Activated CD8-positive, alpha-beta memory T cell treated with anti-CD3 and anti-CD28 coated beads for 1 hour (primary cell): ENCODE data around the gene CHGA.

Experiments
- DNase-seq, 2 donors: peaks; one replicate each; pipeline ENCODE4 v3.0.0-alpha.2; 2020; ENCODE audit warnings: low read depth in 1 of 2; ENCODE audit errors: extremely low read depth in 1 of 2

The CHGA gene

DNA sequence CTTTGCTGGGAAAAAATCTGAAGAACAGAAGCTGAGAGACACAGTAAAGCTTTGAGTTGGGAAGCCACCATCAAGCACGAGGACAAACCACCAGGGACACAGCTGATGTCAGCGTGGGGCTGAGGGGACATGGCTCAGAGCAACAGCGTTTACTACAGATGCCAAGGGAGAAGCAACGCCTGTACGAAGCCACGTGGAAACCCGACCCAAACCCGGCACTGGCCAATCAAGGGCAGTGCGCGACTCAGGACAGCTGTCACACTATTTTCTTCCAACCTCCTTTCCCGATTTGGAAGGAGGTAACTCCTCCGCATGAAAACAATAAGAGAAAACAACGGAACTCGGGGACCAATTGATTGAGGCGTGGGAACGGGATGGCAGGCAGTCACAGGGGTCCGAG lies 20.2 kb upstream of the CHGA start:
- DNase-seq, result no peak

DNA sequence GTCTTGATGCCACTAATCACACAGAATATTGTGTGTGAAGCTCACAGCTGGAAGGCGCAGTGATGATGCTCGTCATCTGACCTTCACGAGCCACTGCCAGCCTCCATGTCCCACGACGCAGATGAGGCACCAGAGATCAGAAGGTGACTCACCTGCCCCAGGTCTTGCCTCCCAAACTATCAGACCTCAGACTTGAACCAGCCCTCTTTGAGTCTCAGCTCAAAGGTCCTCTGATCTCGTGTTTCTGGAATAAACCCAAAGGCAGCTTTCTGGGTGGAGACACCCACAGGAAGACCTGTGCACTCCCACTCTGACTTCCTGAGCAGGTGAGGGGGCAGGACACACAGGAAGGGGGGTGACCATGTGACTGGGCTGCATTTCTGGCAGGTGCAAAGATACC lies 19.6 kb upstream of the CHGA start:
- no peak for DNase-seq

- DNase-seq, result no peak
Measured at GRCh38 chr14:92905667-92906066, 17.3 kb upstream of the CHGA start.

DNA sequence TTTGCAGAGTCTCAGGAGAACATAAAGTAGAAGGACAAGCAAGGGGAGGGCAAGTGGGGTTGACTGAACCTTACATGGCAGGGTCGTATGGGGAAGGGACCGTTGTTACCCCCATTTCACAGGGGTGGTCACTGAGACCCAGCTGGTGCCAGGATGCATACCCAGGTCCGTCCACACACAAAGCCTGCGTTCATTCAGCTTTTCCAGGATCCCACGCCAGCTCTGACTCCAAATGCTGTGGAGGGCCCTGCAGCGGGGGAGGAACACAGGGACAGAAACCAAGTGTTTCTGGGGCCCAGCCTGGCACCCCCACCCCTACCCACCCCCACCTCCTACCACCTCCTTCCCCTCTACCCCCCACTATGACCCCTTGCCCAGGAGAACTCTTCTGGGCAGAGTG lies 16.5 kb upstream of the CHGA start:
- DNase-seq, result no peak

- DNase-seq, result no peak
Measured at GRCh38 chr14:92906823-92907222, 16.1 kb upstream of the CHGA start.

DNA sequence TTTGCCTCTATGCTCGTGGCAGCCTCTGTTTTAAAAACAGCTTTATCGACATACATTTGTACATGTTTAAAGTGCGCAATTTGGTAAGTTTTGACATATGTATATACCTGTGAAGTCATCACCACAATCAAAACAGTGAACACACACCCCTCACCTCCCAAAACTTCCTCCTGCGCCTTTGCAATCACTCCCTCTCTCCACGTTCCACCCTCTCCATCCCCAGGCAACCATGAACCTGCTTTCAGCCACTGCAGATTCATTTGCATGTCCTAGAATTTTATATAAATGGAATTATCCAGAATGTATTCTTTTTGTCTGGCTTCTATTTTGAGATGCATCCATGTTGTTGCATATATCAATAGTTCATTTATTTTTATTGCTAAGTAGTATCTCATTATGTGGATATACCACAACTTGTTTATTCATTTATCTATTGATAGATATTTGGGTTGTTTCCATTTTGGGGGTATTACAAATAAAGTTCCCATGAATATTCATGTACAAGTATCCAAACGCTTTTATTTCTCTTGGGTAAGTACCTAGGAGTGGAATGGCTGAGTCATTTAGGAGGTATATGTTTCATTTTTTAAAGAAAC lies 15.5 kb upstream of the CHGA start:
- DNase-seq, result no peak

- DNase-seq, result no peak
Measured at GRCh38 chr14:92914087-92914656, 8.8 kb upstream of the CHGA start.

- no peak for DNase-seq
Measured at GRCh38 chr14:92916201-92916600, 6.7 kb upstream of the CHGA start.

- DNase-seq, result no peak
Measured at GRCh38 chr14:92917041-92917940, 5.7 kb upstream of the CHGA start.

DNA sequence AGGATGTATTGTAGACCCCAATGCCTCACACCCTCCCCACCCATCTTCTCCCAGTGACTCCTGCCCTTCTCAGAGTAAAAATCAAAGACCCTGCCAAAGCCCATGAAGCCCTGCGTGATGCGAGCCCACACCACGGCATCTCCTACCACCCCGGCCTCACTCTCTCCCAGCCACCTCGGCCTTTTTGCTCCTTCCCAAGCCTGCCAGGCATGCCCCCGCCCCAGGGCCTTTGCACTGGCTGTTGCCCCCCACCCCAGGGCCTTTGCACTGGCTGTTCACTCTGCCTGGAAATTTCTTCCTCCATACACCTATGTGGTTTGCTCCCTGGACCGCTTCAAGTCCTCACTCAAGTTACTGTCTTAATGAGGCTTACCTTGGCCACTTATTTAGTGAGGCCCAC lies 5.0 kb upstream of the CHGA start:
- DNase-seq, result no peak

GRCh38 chr14:92920001-92920400 lies 2.9 kb upstream of the CHGA start:
- DNase-seq, result no peak

- DNase-seq, result no peak
Measured at GRCh38 chr14:92922155-92922735, 705 bp upstream of the CHGA start.

GRCh38 chr14:92923744-92924103 lies 774 bp downstream of the CHGA start:
- DNase-seq, result no peak

GRCh38 chr14:92924247-92924646 lies 1.3 kb downstream of the CHGA start:
- no peak for DNase-seq

DNA sequence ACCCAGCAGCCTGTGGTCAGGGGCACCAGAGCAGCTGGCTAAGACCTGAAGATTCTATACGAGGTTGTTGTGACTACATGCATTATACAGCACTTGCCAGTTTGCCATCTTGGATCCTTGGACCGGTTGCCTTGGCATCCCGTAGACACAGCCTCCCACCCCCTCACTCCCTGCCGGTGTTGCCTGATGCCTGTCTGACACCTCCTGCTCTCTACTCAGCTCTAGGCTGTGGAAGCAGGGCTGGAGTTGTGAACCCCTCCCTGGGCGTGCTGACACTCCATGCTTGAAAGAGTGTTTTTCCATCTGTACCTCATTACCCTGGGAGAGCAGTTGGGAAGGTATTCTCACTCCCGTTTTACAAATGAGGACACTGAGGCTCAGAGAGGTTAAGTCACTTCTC lies 2.5 kb downstream of the CHGA start:
- no peak for DNase-seq

DNA sequence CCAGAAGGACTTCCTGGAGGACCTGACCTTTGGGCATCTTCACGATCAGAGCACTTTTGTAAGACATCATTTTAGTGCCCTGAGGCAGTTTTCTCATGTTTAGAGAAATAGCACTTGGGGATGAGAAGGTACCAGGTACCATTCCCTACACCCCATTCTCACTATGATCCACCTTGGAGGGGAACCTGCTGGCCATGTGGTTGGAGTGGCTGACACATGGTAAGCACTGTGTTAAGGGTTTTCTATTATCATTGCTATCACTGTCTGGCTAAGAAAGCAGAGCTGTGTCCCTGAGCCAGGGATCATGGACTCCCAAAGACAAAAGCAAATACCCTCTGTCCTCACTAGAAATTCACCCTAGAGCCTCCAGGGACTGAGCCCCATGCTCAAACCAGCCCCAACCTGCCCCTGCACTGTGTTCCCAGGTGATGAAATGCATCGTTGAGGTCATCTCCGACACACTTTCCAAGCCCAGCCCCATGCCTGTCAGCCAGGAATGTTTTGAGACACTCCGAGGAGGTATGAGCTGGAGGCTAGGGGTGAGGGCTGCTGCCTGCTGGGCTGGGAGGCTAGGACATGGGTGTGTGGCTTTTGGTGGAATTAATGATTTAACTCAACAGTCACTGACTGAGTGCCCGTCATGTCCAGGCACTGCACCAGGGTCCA lies 3.4 kb downstream of the CHGA start:
- DNase-seq, result no peak

DNA sequence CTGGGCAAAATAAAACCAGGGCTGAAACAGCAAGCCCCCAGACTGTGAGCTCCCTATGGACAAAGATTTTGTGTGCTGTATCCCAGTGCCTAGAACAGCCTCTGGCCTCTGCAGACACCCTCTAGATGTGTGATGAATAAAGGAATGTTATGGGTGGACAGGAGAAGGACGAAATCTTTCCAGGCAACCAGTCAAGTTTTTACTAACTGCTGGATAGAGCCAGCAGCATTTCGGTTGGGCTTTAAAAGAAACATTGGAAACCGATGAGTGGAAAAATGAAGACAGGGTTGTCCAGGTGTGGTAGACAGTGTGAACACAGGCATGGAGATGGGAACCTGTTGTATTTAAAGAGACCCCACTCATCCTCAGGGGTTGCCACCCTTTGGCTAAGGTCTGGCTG lies 4.0 kb downstream of the CHGA start:
- DNase-seq, result no peak

GRCh38 chr14:92927349-92928257 lies 4.7 kb downstream of the CHGA start:
- no peak for DNase-seq

- DNase-seq, result no peak
Measured at GRCh38 chr14:92928258-92928629, 5.3 kb downstream of the CHGA start.

DNA sequence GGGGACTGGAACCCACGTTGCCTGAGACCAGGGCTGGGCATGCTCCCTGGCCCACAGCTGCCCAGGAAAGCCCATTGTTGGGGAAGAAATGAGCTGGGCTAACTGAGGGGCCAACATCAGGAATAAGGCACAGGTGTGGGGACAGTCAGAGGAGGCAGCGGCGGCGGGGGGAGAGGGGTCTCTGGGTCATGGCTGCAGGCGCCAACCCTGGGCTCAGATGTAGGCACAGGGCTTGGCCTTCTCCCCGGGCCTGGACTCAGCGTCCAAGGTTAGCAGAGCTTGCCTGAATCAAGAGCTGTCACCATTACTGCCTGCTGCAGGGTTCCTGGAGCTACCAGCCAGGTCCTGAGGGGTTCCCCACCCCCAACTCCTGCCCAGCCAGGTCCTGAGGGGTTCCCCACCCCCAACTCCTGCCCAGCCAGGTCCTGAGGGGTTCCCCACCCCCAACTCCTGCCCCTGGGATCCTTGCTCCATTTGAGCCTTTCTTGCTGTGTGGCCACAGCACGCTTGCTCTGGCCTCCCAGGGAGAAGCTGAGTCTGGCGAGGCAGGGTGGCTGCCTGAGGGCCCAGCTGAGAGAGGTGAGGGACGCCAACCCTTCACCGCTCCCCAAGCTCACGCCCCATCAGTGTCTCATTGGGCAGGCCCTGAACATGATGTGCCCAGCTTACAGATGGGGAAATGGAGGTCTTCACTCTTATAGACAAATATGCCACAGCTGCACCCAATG lies 6.2 kb downstream of the CHGA start:
- DNase-seq, result no peak
